Tibial nerve (tissue), 4 donors: ENCODE data around the gene CLASP2.

Experiments
- EP300 ChIP-seq, 2 donors: sonication (generic); formaldehyde crosslinking; IDR thresholded peaks; one replicate each; pipeline ENCODE4 v1.6.1; 2017; ENCODE audit warnings: antibody characterized with exemption in 2 of 2, mild to moderate bottlenecking in 1 of 2
- POLR2A ChIP-seq, 2 donors: fragments of 450-650 bp; IDR thresholded peaks; one replicate each; pipeline ENCODE4 v1.6.1; 2017; ENCODE audit warnings: antibody characterized with exemption in 2 of 2, mild to moderate bottlenecking in 2 of 2, moderate library complexity in 2 of 2
- TF ChIP-seq, protein P1 (sequence below), 5 experiments: fragments of 200-600 bp in 3 of 5; fragments of 450-650 bp in 2 of 5; sonication (generic) in 3 of 5; IDR thresholded peaks; one replicate each; pipeline ENCODE4 v1.5.1; 2016 to 2019; ENCODE audit warnings: antibody characterized with exemption in 5 of 5, mild to moderate bottlenecking in 3 of 5, moderate library complexity in 2 of 5

DNA sequence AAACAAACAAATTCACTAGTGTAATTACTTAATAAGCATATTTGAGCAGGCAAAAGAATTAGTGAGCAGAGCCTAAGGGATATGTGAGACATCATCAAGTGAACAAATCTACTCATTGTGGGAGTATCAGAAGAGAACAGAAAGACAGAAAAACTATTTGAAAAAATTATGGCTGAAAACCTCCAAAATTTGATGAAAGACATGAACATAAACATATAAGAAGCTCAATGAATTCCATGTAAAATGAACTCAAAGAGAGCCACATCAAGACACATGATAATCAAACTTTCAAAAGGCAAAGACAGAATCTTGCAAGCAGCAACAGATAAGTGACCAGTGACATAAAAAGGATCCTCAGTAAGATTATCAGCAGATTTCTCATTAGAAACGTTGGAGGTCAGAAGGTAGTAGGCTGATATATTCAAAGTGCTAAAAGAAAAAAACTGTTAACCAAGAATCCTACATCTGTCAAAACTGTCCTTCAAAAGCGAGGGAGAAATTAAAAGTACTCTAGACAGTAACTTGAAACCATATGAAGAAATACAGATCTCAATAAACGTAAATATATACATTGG is 194.9 kb downstream of the CLASP2 start:
- no peak for TF ChIP-seq POLR2A (IDR thresholded peaks at IDR 0.05)
- TF ChIP-seq, protein P1, sequence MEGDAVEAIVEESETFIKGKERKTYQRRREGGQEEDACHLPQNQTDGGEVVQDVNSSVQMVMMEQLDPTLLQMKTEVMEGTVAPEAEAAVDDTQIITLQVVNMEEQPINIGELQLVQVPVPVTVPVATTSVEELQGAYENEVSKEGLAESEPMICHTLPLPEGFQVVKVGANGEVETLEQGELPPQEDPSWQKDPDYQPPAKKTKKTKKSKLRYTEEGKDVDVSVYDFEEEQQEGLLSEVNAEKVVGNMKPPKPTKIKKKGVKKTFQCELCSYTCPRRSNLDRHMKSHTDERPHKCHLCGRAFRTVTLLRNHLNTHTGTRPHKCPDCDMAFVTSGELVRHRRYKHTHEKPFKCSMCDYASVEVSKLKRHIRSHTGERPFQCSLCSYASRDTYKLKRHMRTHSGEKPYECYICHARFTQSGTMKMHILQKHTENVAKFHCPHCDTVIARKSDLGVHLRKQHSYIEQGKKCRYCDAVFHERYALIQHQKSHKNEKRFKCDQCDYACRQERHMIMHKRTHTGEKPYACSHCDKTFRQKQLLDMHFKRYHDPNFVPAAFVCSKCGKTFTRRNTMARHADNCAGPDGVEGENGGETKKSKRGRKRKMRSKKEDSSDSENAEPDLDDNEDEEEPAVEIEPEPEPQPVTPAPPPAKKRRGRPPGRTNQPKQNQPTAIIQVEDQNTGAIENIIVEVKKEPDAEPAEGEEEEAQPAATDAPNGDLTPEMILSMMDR (IDR thresholded peaks at IDR 0.05) = no peak
- no peak for TF ChIP-seq EP300 (IDR thresholded peaks at IDR 0.05)
